ENCODE results near the gene PITRM1.
"Not testable (repeated sequence)": the region's sequence is repeated elsewhere in the genome, so short reads cannot be mapped to it uniquely, and the experiment has no call there.

The PITRM1 gene

DNA sequence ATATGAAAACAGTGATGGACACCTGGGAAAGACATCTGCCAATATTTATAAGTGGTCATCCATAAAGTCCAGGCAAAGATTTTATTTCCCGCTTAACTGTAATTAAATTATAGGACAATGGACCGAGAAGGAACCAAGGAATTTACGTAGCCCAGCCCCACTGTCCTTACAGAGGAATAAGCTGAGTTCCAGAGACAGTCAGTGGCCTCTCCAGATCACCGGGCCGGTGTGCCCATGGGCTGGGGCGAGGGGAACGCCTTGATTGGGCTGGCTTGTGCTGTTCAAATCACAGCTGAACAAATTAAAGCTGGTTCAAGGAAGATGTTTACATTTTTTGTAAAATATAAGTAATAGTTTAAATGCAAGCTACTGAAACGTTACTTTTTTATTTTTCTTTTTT is 64.5 kb downstream of the PITRM1 start:
- Histone ChIP-seq H3K27ac (ENCODE audit: low read depth, low read length) (no peak overlapping the region), H3K4me2 (ENCODE audit: low read depth, low read length, poor library complexity, severe bottlenecking) (no peak overlapping the region), H3K9ac (ENCODE audit: low read length) (no peak overlapping the region), H3F3A (ENCODE audit: insufficient read depth) (no peaks in the 10 kb centered on the region; the same call in 1 of the 2 replicates), H2AFZ (ENCODE audit: low read depth, low read length, severe bottlenecking) (no peak overlapping the region), H3K4me3 (ENCODE audit: insufficient read depth, low read length, poor library complexity, severe bottlenecking) (no peak overlapping the region), H3K79me2 (ENCODE audit: insufficient read depth, low read length) (no peaks in the 10 kb centered on the region), H3K27me3 (ENCODE audit: low read length) (no peaks in the 10 kb centered on the region), H3K36me3 (ENCODE audit: low read length) (peaks cover 17% of the 10 kb centered on the region), H3K9me3 (ENCODE audit: insufficient read depth, low read length) (no peaks in the 10 kb centered on the region), H4K20me1 (ENCODE audit: low read depth, low read length) (0 out of 2 replicates have a peak, but pooled peaks cover 5% of the 10 kb centered on the region), H3K9me2 (replicated peaks; ENCODE audit: insufficient read depth, low read length) (no peaks in the 10 kb centered on the region)
- no peak for TF ChIP-seq EZH2phosphoT487 (conservative IDR thresholded peaks at IDR 0.05; ENCODE audit: low read length)
- TF ChIP-seq, protein P1, sequence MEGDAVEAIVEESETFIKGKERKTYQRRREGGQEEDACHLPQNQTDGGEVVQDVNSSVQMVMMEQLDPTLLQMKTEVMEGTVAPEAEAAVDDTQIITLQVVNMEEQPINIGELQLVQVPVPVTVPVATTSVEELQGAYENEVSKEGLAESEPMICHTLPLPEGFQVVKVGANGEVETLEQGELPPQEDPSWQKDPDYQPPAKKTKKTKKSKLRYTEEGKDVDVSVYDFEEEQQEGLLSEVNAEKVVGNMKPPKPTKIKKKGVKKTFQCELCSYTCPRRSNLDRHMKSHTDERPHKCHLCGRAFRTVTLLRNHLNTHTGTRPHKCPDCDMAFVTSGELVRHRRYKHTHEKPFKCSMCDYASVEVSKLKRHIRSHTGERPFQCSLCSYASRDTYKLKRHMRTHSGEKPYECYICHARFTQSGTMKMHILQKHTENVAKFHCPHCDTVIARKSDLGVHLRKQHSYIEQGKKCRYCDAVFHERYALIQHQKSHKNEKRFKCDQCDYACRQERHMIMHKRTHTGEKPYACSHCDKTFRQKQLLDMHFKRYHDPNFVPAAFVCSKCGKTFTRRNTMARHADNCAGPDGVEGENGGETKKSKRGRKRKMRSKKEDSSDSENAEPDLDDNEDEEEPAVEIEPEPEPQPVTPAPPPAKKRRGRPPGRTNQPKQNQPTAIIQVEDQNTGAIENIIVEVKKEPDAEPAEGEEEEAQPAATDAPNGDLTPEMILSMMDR (IDR thresholded peaks at IDR 0.05; ENCODE audit: insufficient read depth, low read length, poor library complexity, severe bottlenecking) = no peak

DNA sequence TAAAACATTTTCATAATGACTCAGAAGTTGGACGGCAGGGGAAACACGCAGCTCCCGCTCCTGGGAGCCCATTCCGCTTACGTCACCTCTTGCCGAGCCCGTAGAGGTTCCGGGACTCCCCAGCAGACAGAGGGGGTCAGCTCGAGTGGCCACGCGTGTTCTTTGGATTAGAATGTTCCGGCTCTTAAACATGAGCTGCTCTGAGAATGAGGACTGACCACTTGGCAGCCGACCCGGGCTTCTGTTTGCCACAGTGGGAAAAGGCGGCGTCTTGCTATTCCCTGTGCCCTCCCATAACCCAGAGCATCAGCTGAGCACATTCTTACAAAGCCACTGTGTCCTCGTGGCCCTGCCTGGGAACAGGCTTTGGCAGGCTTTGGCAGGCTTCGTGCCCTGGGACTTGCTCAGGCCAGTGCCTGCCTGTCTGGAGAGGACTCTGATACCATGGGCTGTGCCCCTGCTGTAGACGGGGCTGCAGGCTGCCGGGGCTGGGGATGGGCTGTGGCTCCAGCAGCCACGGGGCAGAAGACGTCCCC is 65.1 kb downstream of the PITRM1 start:
- no peak overlapping the region for H3K9ac ChIP-seq (ENCODE audit: low read length)
- no peaks in the 10 kb centered on the region; the same call in 1 of the 2 replicates for H3F3A ChIP-seq (ENCODE audit: insufficient read depth)
- no peak overlapping the region for H3K4me2 ChIP-seq (ENCODE audit: low read depth, low read length, poor library complexity, severe bottlenecking)
- no peaks in the 10 kb centered on the region for H3K9me2 ChIP-seq (replicated peaks; ENCODE audit: insufficient read depth, low read length)
- H3K27ac ChIP-seq (ENCODE audit: low read depth, low read length) = no peak overlapping the region
- TF ChIP-seq, protein P1 (IDR thresholded peaks at IDR 0.05; ENCODE audit: insufficient read depth, low read length, poor library complexity, severe bottlenecking) = no peak
- no peak for TF ChIP-seq EZH2phosphoT487 (conservative IDR thresholded peaks at IDR 0.05; ENCODE audit: low read length)
- H4K20me1 ChIP-seq (ENCODE audit: low read depth, low read length) = 0 out of 2 replicates have a peak, but pooled peaks cover 5% of the 10 kb centered on the region
- peaks cover 18% of the 10 kb centered on the region for H3K36me3 ChIP-seq (ENCODE audit: low read length)
- no peaks in the 10 kb centered on the region for H3K27me3 ChIP-seq (ENCODE audit: low read length)
- no peaks in the 10 kb centered on the region for H3K79me2 ChIP-seq (ENCODE audit: insufficient read depth, low read length)
- no peaks in the 10 kb centered on the region for H3K9me3 ChIP-seq (ENCODE audit: insufficient read depth, low read length)
- H3K4me3 ChIP-seq (ENCODE audit: insufficient read depth, low read length, poor library complexity, severe bottlenecking) = no peak overlapping the region
- no peak overlapping the region for H2AFZ ChIP-seq (ENCODE audit: low read depth, low read length, severe bottlenecking)

DNA sequence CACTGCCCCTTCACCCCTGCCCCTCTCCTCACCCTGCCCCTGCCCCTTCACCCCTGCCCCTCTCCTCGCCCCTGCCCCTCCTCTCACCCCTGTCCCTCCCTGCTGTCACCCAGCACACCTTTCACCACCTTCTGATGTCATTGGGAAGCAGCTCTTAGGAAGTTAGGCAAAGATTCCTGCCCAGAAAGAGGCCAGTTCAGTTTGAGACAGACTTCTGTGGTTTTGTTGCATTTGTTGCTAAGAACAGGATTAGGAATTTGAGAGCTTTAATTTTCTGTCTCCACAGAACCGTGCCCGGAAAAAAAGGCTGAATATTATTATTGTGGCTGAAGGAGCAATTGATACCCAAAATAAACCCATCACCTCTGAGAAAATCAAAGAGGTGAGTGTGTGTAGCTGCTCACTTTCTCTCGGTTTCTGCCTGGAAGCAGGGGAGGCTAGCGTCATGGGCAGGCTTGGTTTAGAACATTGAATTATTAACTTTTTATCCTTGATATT is 65.6 kb downstream of the PITRM1 start:
- Histone ChIP-seq H3K9ac (ENCODE audit: low read length) (no peak overlapping the region), H3K9me3 (ENCODE audit: insufficient read depth, low read length) (no peaks in the 10 kb centered on the region), H3F3A (ENCODE audit: insufficient read depth) (no peaks in the 10 kb centered on the region; the same call in 1 of the 2 replicates), H4K20me1 (ENCODE audit: low read depth, low read length) (0 out of 2 replicates have a peak, but pooled peaks cover 5% of the 10 kb centered on the region), H2AFZ (ENCODE audit: low read depth, low read length, severe bottlenecking) (no peak overlapping the region), H3K27ac (ENCODE audit: low read depth, low read length) (no peak overlapping the region), H3K9me2 (replicated peaks; ENCODE audit: insufficient read depth, low read length) (no peaks in the 10 kb centered on the region), H3K4me3 (ENCODE audit: insufficient read depth, low read length, poor library complexity, severe bottlenecking) (no peak overlapping the region), H3K27me3 (ENCODE audit: low read length) (no peaks in the 10 kb centered on the region), H3K4me2 (ENCODE audit: low read depth, low read length, poor library complexity, severe bottlenecking) (no peak overlapping the region), H3K36me3 (ENCODE audit: low read length) (peaks cover 18% of the 10 kb centered on the region), H3K79me2 (ENCODE audit: insufficient read depth, low read length) (no peaks in the 10 kb centered on the region)
- TF ChIP-seq, protein P1 (IDR thresholded peaks at IDR 0.05; ENCODE audit: insufficient read depth, low read length, poor library complexity, severe bottlenecking) = no peak
- TF ChIP-seq EZH2phosphoT487 (conservative IDR thresholded peaks at IDR 0.05; ENCODE audit: low read length) = no peak

DNA sequence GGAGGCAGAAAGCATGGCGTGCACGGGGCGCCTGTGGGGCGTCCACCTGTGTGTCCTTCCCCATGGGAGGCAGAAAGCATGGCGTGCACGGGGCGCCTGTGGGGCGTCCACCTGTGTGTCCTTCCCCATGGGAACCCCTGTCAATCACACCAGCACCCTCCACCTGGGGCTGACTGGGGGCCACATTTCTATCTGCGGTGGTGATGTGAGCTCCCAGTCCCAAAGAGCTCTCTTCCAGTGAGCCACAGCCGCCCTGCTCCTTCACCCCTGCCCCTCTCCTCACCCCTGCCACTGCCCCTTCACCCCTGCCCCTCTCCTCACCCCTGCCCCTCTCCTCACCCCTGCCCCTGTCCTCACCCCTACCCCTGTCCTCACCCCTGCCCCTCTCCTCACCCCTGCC is 66.3 kb downstream of the PITRM1 start:
- H3K36me3 ChIP-seq (ENCODE audit: low read length) = peaks cover 18% of the 10 kb centered on the region
- not testable (repeated sequence) for H3F3A ChIP-seq (ENCODE audit: insufficient read depth); H3K27ac ChIP-seq (ENCODE audit: low read depth, low read length); H3K27me3 ChIP-seq (ENCODE audit: low read length); H3K79me2 ChIP-seq (ENCODE audit: insufficient read depth, low read length); H3K4me2 ChIP-seq (ENCODE audit: low read depth, low read length, poor library complexity, severe bottlenecking); H3K9me3 ChIP-seq (ENCODE audit: insufficient read depth, low read length); H4K20me1 ChIP-seq (ENCODE audit: low read depth, low read length); H3K9me2 ChIP-seq (replicated peaks; ENCODE audit: insufficient read depth, low read length); H3K4me3 ChIP-seq (ENCODE audit: insufficient read depth, low read length, poor library complexity, severe bottlenecking); H2AFZ ChIP-seq (ENCODE audit: low read depth, low read length, severe bottlenecking); H3K9ac ChIP-seq (ENCODE audit: low read length)

Data from SU-DHL-6 (cell line).